MG63 (cell line): ENCODE measurements around the gene PIAS1. TPM values are rescaled to one million over a fixed set of nuclear protein-coding genes. Genes with fewer than 3 reads are reported as not detected.

Source experiments
- DNase-seq: peaks from one replicate; pipeline ENCODE4 v3.0.0-alpha.2; 2020
- H3K27me3 ChIP-seq: fragments of 250-450 bp; sonication (Bioruptor Pico); 2 replicates; pipeline ENCODE4 v1.5.1; 2020; ENCODE audit warnings: mild to moderate bottlenecking, moderate library complexity
- H3K36me3 ChIP-seq: fragments of 250-450 bp; sonication (Bioruptor Pico); 2 replicates; pipeline ENCODE4 v1.5.1; 2020; ENCODE audit warnings: mild to moderate bottlenecking, moderate library complexity
- H3K4me3 ChIP-seq: fragments of 250-450 bp; sonication (Bioruptor Pico); 2 replicates; pipeline ENCODE4 v1.5.1; 2020; ENCODE audit warnings: mild to moderate bottlenecking, moderate library complexity
- H3K9me3 ChIP-seq: fragments of 250-450 bp; sonication (Bioruptor Pico); 2 replicates; pipeline ENCODE4 v1.5.1; 2020; ENCODE audit warnings: mild to moderate bottlenecking, moderate library complexity
- total RNA-seq: library from RNA; depleted of rRNA; stranded (reverse); fragments of >200 nt; shearing (Covaris generic); gene quantifications from 2 replicates; pipeline ENCODE4 v1.2.3, GENCODE V29; 2014; ENCODE audit warnings: low replicate concordance

Gene PIAS1
- total RNA-seq, 1 experiment from 2014 or later: 30.4 TPM

DNA sequence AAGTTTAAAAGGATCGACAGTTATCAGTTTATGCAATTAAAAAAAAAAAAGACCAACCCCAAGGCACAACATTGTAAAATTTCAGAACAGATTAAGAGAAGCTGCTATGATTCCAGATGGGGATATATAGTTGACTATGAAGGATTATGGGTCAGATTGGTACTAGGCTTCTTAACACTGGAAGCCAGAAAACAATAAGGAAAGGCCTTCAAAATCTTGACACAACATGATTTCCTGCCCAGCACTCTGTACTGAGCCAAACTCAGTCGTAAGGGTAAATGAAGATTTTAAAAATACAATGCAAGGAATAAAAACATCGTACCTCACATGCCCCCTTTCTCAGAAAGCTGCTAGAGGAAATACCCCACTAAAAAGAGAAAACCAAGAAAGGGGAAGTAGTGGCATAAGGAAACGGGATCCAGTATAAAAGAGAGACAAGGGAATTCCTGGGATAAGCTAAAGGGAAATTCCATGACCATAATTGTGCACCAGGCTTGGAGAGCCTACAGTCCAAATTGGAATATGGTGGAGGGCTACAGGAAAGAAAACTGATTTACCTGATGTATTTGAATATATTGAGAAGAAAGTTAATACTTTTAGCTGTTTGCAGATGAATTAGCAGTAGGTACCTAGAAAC is 27.9 kb downstream of the PIAS1 start:
- H3K36me3 ChIP-seq: peaks cover 8% of the 10 kb centered on the region; the same call in 1 of the 2 replicates
- no peak for DNase-seq
- H3K9me3 ChIP-seq: no peaks in the 10 kb centered on the region
- no peak overlapping the region for H3K4me3 ChIP-seq
- no peaks in the 10 kb centered on the region for H3K27me3 ChIP-seq

DNA sequence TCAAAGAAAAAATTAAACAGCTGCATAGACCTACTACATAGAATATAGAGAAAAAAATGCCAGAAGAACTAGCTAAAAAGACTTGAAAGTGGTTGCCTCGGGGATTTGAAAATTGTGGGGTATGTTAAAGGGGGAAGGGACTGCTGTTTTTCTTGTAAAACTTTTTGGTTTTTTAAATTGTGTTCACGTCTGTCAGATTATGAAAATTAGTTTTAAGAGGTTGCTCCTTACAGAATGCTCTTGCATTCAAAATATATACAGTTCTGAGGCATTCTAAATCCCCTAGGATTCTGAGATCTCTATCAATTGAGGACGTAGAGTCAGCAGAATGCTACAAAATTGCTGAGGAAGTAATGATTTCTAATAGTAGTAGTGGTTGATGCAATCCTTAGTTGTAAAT is 28.6 kb downstream of the PIAS1 start:
- H3K4me3 ChIP-seq: no peak overlapping the region
- H3K27me3 ChIP-seq: no peaks in the 10 kb centered on the region
- no peaks in the 10 kb centered on the region for H3K9me3 ChIP-seq
- H3K36me3 ChIP-seq: peaks cover 12% of the 10 kb centered on the region; the same call in 1 of the 2 replicates
- DNase-seq: no peak

DNA sequence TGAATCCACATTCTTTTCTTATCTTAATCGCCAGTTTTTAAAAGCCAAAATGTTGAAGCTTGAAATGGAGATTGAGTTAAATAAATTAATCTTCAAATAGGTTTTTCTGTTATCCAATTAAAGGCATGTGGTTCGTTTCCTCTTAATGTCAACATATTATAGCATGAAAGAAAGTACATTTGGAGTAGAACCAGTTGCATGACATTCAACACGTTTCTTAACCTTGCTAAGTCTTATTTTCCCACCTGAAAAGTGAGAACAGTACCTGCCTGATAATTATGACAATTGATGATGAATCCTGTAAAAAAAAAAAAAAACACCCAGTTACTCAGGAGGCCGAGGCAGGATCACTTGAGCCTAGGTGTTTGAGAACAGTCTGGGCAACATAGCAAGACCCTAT is 29.3 kb downstream of the PIAS1 start:
- no peak overlapping the region for H3K4me3 ChIP-seq
- DNase-seq: no peak
- H3K9me3 ChIP-seq: no peaks in the 10 kb centered on the region
- H3K27me3 ChIP-seq: no peaks in the 10 kb centered on the region
- peaks cover 14% of the 10 kb centered on the region; the same call in 1 of the 2 replicates for H3K36me3 ChIP-seq

DNA sequence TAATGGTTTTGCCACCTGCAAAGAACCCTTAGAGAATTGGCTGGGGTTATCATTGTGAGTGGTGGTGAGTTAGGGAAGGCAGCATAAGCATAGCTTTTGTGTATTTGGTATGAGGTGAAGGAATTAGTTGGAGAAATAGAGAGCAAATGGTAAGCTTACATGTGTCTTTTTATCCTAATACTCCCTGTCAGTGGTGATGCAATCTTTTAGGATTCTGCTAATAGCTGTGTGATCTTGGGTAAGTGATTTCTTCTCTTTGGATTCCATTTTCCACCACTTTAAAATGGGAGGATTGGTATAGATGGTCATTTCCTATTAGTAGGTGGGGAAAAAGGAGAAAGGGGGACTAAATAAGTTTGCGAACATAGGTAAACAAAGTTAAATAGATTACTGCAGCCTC is 30.9 kb downstream of the PIAS1 start:
- Histone ChIP-seq H3K27me3 (no peaks in the 10 kb centered on the region), H3K36me3 (peaks cover 26% of the 10 kb centered on the region), H3K4me3 (no peak overlapping the region), H3K9me3 (no peaks in the 10 kb centered on the region)
- DNase-seq: no peak

DNA sequence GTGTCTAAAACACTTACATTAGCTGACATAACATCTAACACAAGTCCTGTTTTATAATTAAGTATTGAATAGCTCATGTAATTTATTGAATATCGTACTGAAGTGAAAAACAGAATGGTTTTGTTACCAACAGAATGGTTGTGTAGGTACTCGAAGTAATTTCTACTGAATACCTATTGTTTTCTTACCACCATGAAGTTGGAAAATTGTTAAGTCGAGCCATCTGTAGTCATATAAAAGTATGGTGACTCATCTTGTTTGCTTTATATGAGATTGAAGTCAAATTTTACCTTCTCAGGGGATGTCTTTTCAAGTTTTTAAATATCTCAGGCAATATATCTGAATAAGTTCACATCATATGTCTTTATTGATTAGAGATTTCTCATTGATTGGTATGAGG is 37.6 kb downstream of the PIAS1 start:
- no peak for DNase-seq
- H3K27me3 ChIP-seq: no peaks in the 10 kb centered on the region

DNA sequence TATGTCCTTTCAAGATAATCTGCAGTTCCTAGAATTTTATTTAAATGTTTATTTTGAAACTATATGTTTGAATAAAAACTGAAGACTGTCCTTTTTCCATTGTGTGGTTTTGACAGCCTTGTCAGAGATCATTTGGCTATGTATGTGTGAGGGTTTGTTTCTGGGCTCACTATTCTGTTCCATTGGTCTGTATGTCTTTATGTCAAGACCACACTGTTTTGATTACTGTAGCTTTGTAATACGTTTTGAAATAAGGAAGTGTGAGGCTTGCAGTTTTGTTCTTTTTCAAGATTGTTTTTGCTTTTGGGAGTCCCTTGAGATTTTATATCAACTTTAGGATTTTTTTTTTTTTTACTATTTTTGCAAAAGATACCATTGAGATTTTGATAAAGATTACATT is 42.0 kb downstream of the PIAS1 start:
- peaks cover 31% of the 10 kb centered on the region for H3K36me3 ChIP-seq
- no peaks in the 10 kb centered on the region for H3K27me3 ChIP-seq
- no peak overlapping the region for H3K4me3 ChIP-seq
- DNase-seq: no peak
- H3K9me3 ChIP-seq: peaks cover 15% of the 10 kb centered on the region

More for the DNA sequence above, 37.6 kb downstream of the PIAS1 start:
- H3K4me3 ChIP-seq: no peak overlapping the region
- peaks cover 7% of the 10 kb centered on the region for H3K9me3 ChIP-seq
- H3K36me3 ChIP-seq: peaks cover 38% of the 10 kb centered on the region

DNA sequence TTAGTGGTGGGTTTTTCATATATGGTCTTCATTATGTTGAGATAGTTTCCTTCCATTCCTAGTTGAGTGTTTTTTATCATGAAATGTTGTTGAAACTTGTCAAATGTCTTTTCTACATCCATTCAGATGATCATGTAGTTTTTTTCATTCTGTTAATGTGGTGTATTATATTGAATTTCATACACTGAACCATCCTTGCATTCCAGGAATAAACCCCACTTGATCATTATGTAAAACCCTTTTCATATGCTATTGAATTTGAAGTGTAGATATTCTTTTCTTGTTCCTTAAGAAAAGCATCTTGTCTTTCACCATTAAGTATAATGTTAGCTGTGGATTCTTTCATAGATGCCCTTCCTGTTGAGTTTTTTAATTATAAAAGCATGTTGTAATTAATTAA is 42.9 kb downstream of the PIAS1 start:
- Histone ChIP-seq H3K36me3 (peaks cover 29% of the 10 kb centered on the region), H3K27me3 (no peaks in the 10 kb centered on the region), H3K4me3 (no peak overlapping the region), H3K9me3 (peaks cover 15% of the 10 kb centered on the region)
- no peak for DNase-seq

DNA sequence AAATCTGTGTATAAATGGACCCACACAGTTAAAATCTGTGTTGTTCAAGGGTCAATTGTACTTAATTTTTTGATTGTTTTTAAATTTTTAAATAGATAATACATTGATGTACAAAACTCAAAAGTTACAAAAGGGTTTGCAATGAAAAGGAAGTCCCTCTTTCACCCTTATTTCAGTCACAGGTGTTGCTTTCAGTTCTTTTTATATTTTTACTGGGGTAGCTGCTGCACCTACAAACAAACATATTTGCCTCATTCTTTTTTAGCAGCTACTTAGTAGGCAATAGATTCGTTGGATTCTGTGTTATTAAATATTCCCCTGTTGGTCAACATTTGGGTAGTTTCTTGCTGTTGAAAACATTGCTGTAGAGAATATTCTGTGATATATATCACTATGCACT is 44.4 kb downstream of the PIAS1 start:
- Histone ChIP-seq H3K4me3 (no peak overlapping the region), H3K36me3 (peaks cover 23% of the 10 kb centered on the region), H3K27me3 (no peaks in the 10 kb centered on the region), H3K9me3 (peaks cover 15% of the 10 kb centered on the region)
- DNase-seq: no peak

DNA sequence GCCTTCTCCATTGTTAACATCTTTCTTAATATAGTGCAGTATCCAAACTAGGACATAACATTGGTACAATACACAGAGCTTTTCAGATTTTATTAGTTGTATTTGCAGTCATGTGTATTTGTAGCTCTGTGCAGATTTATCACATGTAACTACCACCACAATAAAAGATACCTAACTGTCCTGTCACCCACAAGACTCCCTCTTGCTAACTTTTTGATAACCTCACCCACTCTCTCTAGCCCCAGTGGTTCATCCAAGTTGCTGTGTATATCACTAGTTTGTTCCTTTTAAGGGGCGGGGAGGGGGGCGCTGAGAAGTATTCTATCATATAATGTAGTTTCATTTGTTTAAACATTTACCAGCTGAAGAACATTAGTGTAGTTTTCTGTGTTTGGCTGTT is 46.1 kb downstream of the PIAS1 start:
- DNase-seq: no peak
- Histone ChIP-seq H3K36me3 (peaks cover 25% of the 10 kb centered on the region), H3K27me3 (no peaks in the 10 kb centered on the region), H3K4me3 (no peak overlapping the region), H3K9me3 (peaks cover 15% of the 10 kb centered on the region)

DNA sequence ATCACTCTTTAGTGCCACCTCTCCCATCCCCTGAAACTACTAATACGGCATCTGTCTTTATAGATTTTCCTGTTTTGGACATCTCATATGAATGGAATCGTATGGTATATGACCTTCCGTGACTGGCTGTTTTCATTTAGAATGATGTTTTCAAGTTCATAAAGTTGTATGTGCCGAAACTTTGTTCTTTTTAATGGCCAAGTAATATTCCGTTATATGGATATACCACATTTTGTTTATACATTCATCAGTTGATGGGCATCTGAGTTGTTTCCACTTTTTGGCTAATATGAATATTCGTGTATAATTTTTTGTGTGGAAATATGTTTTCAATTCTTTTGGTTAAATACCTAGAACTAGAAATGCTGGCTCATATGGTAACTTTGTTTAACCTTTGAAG is 49.5 kb downstream of the PIAS1 start:
- no peaks in the 10 kb centered on the region for H3K27me3 ChIP-seq
- peaks cover 7% of the 10 kb centered on the region for H3K36me3 ChIP-seq
- no peaks in the 10 kb centered on the region for H3K9me3 ChIP-seq
- DNase-seq: no peak
- H3K4me3 ChIP-seq: no peak overlapping the region

DNA sequence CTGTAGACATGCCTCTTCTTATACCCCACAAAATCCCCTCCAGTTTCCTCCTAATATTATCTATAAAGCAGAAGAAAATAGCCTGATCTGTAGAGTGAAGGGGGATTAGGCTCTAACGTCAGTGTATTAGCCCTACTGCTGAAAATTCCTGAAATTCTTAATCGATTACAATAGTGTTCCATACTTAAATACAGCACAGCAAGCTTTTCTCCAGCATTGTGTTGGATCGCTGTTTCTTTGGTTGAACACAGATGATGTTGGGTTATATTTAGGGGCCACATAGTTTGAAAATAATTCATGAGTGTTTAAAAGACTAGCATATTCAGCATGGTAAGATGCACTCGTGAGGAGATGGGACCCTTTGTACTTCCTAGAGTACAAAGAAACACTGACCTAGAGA is 52.5 kb downstream of the PIAS1 start:
- H3K27me3 ChIP-seq: no peaks in the 10 kb centered on the region
- no peak overlapping the region for H3K4me3 ChIP-seq
- peaks cover 11% of the 10 kb centered on the region for H3K36me3 ChIP-seq
- H3K9me3 ChIP-seq: no peaks in the 10 kb centered on the region
- no peak for DNase-seq

DNA sequence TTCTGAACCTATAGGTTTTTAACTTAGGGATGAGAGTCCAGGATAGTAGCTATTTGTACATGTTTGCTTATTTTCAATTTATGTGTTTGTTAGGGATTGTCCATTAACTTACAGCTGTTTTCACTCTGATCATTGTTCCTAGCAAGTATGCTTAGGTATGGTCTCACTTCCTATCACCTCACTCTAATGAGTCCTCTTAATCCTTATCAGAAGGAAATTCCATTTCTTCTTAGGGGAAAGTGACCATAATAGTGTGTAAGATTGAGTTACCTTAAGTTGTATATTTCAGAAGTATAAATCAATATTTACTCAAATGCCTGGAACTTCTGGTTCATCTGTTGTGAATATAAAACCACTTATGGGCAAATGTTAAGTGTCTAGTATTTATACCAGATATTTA is 53.0 kb downstream of the PIAS1 start:
- no peak for DNase-seq
- H3K36me3 ChIP-seq: peaks cover 11% of the 10 kb centered on the region
- no peak overlapping the region for H3K4me3 ChIP-seq
- H3K9me3 ChIP-seq: no peaks in the 10 kb centered on the region
- no peaks in the 10 kb centered on the region for H3K27me3 ChIP-seq

DNA sequence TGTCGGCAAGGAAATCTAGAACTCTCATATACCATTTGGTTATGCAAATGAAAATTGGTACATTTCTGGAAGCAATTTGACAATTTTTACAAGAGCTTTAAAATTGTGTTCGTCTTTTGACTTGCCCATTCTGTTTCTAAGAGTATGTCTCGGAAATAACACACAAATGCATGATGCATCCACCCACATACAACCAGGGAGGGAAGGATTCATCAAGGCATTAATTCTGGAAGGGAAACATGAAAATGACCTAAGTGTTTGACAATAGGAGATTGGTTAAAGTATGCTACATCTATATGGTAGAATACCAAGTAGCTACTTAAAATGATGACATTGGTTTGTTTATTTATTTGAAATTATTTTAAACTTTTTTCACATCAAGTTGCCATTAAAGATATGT is 58.6 kb downstream of the PIAS1 start:
- H3K4me3 ChIP-seq: no peak overlapping the region
- peaks cover 3% of the 10 kb centered on the region; the same call in 1 of the 2 replicates for H3K36me3 ChIP-seq
- H3K27me3 ChIP-seq: no peaks in the 10 kb centered on the region
- no peak for DNase-seq
- H3K9me3 ChIP-seq: no peaks in the 10 kb centered on the region

DNA sequence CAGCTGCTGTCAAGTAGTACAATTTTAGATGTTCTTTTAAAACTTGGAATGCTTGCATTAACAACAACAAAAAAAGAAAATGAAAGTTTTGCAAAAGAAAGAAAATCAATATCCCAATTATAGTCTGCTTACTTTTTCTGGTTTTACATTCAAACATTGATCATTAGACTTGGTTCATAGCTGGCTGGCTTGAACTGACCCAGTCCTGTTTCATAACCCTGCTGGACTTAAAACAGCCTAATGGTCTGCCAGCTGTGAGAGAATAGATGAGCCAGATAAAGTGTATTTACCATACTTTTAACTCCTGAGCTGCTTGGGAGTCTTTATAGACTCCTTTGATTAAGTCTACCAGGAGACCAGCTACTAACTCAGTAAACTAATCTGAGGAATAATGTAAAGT is 59.2 kb downstream of the PIAS1 start:
- H3K36me3 ChIP-seq: peaks cover 3% of the 10 kb centered on the region; the same call in 1 of the 2 replicates
- no peaks in the 10 kb centered on the region for H3K9me3 ChIP-seq
- no peak overlapping the region for H3K4me3 ChIP-seq
- DNase-seq: peak; percentile 8
- no peaks in the 10 kb centered on the region for H3K27me3 ChIP-seq

DNA sequence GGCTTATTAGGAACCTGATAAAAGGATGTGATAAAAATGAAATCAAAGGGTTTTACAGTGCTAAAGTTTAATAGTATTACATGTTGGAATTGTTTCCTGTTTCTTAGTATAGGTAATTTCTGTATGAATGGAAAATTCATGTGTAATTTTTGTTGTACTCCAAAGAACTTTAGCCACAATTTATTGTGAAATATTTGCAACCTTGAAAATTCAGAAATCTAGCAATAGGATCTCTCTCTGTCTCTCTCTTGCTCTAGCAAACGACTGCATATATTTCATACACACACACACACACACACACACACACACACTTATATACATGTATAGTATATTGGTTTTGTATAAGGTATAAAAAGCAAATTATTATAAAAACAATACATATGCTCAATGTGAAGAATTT is 59.6 kb downstream of the PIAS1 start:
- Histone ChIP-seq H3K36me3 (peaks cover 3% of the 10 kb centered on the region; the same call in 1 of the 2 replicates), H3K9me3 (no peaks in the 10 kb centered on the region), H3K27me3 (no peaks in the 10 kb centered on the region), H3K4me3 (peak overlapping the region; percentile 41)
- no peak for DNase-seq

DNA sequence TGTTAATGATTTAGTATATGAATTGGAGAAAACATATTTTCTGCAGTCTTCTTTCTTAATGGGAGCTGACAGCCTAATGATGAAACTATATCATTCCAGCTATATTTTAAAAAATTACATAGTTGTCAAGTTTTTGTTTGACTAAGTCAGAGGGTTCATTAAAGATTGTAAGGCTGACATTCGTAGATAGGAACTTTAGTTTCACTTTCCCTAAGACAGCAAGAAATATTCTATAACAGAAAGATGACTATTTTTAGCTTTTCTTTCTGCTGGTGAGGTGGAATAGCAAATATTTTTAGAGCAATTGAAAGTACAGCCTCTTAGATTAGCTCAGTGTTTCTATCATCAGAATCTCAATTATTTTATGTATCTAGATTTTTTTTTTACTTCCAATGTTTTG is 60.2 kb downstream of the PIAS1 start:
- Histone ChIP-seq H3K4me3 (peak overlapping the region; percentile 41), H3K9me3 (no peaks in the 10 kb centered on the region), H3K36me3 (peaks cover 2% of the 10 kb centered on the region; the same call in 1 of the 2 replicates), H3K27me3 (no peaks in the 10 kb centered on the region)
- no peak for DNase-seq

DNA sequence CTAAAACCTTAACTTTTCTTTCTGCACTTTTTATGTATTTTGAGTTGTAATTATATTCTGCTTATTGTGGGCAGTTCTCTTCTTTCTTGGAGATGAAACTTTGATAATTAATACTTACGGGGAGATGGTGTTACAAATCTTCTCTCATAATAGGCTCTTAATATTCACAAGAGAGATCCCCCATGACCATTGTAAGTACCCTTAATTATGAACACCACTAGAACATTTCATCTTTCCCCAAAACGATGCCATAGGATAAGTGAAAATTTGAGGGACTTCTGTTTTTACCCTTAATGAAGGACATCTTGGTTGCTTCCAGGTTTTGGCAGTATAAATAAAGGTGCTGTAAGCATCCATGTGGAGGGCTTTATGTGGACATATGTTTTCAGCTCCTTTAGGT is 60.7 kb downstream of the PIAS1 start:
- H3K4me3 ChIP-seq: peak overlapping the region; percentile 41
- no peaks in the 10 kb centered on the region for H3K36me3 ChIP-seq
- H3K9me3 ChIP-seq: no peaks in the 10 kb centered on the region
- no peak for DNase-seq
- no peaks in the 10 kb centered on the region for H3K27me3 ChIP-seq

DNA sequence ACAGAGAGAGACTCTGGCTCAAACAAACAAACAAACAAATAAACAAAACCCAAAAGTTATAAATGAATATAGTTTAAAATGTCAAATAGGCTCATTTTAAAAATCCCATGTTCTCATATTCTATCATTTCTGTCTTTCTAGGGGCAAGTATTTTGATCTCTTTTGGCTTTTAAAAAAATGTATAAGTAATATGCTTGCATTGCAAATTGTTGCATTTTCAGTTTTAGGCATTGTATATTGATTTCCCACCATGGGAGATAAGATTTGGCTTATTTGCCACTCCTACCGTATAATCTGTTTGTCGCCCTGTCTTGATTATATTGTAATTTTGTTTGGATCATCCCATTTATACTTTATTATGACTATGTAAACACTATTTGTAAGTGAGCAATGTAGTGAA is 70.6 kb downstream of the PIAS1 start:
- Histone ChIP-seq H3K4me3 (no peak overlapping the region), H3K36me3 (no peaks in the 10 kb centered on the region; the same call in 1 of the 2 replicates), H3K9me3 (no peaks in the 10 kb centered on the region), H3K27me3 (no peaks in the 10 kb centered on the region)
- DNase-seq: no peak
